Daoy (cell line): ENCODE data around the gene NDUFS2. TPM values are rescaled to one million over a fixed set of nuclear protein-coding genes. Genes with fewer than 3 reads are reported as not detected.
A peak's percentile ranks its signal among the peaks of the same experiment; 100 is the strongest.

ENCODE experiments used
- DNase-seq: peaks from one replicate; pipeline ENCODE4 v3.0.0-alpha.2; 2015; ENCODE audit warnings: low read depth
- total RNA-seq: library from RNA; depleted of rRNA; stranded (reverse); fragments of >200 nt; shearing (Covaris generic); gene quantifications from 2 replicates; pipeline ENCODE4 v1.2.3, GENCODE V29; 2014

The NDUFS2 gene
- total RNA-seq, 1 experiment from 2014 or later: 157 TPM

DNA sequence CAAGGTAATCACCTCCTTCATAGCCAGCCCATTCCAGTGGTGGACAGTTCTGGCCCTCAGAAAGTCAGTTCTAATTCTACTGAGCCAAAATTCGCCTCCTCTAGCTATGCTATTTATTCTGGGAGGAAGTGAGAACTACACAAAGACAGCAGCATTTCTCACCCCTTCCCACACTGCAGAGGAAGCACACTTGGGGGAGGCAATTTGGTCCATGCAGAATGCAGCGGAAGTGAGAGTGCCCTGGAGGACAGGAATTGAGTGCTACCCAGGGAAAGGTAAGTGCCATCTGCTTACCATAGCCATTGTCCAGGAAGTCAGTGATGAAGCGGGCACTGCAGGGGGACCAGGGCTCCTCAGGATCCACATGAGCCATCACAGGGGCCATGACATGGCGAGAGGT lies 7.0 kb upstream of the NDUFS2 start:
- no peak for DNase-seq

- no peak for DNase-seq
These were observed 6.1 kb upstream of the NDUFS2 start for GRCh38 chr1:161196111-161196510.

DNA sequence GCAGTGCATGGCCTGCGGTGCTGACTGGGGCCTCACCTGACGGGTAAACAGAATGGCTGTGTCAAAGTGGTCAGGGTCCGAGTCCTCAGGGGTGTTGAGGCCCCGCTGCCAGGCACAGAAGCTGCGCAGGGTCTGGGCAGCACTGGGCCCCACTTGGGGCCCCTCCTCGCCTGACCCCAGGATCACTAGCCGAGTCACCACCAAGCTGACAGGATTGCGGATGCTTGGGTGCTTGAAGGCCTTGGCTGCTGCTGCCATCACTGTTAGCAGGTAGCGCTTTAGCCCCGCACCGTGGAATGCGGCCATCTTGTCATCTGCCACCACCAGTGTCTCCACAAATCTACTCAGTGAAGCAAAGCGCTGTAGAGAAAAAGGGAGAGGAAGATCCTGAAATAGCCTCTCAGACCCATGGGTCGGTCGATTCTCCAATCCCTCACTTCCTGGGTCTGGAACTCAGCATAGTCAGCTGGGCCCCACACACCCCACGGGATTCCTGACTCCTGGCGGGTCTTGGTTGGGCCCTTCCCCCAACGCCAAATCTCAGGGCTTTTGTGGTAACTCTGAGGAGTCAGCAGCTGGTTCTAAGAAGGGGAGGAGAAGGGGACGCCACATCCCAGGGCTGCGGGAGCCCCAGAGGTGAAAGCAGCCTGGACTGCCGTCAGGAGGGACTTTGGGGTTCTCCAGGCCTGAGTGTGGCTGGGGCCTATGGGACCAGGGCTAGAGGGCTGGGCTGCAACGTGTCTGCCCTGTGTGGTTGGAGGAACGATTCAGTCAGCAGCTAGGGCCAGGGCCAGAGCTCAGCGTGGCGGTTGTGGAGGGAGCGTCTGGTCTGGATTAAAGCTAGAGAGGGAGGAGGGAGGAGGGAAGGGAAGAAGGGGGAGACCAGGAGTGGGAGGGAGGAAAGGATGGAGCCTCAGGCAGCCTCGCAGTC lies 5.4 kb upstream of the NDUFS2 start:
- DNase-seq: no peak

GRCh38 chr1:161197560-161198193 lies 4.5 kb upstream of the NDUFS2 start:
- no peak for DNase-seq

DNA sequence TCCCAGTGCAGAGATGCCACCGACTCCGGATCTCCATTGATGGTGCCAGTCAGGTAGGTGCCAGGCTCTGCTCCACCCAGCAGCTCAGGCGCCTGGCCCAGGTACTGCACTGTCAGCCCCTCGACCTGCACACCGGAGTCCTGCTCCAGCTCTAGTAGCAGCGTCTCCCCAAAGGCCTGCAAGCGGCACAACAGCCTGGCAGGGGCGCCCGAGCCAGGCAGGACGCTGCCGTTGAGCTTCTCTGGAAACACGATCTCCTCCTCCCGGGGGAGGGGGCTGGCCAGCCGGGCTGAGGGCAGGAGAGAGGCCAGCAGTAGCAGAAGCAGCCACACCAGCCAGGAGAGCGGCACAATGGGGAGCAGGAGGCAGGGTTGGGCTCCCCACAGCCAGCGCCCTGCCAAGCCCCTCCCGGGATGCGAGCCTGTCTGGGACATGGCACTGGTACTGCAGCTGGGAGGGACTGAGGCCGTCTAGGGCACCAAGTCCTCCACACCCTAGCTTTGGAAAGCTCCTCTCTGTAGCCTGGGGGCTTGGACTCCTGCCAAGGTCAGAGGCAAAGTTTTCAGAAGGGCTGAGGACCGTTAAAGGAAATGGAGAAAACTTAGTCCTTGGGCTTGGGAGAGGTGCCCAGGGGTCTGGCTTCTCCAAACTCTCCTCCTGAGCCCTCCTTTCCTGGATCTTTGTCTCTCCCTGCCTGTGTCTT lies 3.8 kb upstream of the NDUFS2 start:
- DNase-seq: peak; percentile 51

GRCh38 chr1:161198897-161199431 lies 3.2 kb upstream of the NDUFS2 start, which contains the start of gene ADAMTS4:
Gene ADAMTS4 (minus strand): TSS chr1:161199054. CDS start chr1:161198627, 427 bp downstream.
- peak; percentile 74 for DNase-seq

- DNase-seq: no peak
These were observed 2.5 kb upstream of the NDUFS2 start for GRCh38 chr1:161199506-161200139.

DNA sequence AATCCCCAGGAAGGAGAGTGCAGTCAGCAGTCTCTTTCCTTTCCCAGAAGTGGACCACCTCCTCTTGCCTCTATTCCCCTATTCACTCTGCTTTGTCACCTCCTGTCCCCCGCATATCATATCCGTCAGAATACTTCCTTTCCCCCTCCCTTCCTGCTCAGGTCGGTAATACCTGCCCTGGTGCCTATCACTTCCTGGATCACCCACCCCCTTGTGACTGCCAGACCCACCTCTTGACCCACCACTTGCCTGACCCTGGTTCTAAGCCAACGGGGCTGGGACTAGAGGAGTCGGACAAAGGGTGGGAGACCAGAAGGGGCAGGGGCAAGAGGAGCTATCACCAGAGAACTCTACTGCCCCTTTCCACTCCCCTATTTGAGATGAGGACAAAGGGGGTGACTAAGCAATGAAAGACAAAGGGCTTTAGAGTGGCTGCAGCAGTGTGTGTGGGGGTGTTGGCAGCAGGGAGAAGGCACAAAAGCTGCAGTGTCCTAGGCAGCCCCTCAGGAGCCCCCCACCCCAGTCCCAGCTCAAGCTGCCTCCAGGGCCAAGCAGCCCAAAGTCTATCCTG lies 1.7 kb upstream of the NDUFS2 start:
- no peak for DNase-seq

DNA sequence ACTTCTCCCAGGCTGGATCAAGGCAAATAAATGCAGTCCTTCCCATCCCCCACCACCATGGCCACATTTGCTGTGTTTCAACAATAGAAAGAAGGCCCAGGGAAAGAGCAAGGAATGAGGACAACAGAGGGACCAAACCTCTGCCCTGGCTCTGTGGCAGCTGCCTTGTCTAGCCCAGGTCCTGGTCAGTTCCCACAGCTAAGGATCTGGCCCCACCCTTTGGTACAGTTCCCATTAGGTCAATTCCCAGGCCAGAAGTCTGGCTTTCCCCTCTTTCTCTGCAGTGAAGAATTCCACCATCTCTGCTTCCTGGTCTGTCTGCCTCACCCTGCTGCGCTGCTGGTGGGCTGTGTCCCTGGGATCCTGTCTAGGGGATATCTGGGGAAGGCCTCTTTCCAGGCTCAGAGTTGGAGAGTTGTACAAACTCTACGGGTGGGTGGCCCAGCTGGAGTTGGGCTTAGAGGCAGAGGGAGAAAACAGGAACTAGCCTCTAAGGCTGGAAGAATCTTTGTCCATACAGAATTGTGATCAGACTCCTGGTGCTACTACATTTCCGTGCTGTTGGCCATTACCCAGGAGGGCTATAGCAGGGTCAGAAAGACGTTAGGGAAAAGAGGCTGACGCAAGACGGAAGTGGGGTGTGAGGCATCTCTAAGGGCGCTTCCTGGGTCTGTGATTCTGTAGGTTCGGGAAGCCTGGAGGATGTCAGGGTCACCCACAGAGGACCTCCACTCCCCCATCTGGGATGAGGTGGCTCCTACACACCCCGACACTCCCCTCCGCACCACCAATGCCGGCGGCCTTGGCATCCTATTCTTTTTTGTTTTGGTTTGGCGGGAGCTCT lies 953 bp upstream of the NDUFS2 start:
- DNase-seq: peak; percentile 81

DNA sequence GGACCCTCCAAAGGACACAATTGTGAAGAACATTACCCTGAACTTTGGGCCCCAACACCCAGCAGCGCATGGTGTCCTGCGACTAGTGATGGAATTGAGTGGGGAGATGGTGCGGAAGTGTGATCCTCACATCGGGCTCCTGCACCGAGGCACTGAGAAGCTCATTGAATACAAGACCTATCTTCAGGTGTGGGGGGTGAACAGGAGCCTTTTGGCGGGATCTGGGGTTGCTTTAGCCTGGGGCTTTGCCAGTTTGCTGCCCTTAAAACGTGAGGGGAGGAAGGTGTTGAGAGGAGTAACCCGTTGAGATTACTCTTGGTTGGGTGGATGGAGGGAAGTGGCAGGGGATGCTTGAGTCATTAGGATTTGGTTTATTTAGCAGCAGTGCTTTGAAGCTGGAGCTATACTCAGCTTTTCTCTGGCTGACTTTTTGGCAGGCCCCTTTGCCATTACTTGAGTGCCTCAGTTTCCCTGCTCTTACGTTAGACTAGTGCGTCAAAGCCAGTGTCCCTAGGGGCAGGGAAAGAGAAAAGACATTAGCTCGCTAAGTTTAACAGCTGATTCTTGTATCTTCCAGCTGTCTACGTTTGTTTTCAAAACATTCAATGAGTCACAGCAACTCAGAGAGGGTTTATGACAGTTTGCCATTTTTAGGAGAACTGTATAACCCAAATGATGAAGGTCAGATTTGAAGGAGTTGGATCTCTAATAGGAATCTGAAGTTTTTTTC lies 4.4 kb downstream of the NDUFS2 start:
- no peak for DNase-seq

GRCh38 chr1:161207173-161207572 lies 5.0 kb downstream of the NDUFS2 start:
- DNase-seq: no peak

DNA sequence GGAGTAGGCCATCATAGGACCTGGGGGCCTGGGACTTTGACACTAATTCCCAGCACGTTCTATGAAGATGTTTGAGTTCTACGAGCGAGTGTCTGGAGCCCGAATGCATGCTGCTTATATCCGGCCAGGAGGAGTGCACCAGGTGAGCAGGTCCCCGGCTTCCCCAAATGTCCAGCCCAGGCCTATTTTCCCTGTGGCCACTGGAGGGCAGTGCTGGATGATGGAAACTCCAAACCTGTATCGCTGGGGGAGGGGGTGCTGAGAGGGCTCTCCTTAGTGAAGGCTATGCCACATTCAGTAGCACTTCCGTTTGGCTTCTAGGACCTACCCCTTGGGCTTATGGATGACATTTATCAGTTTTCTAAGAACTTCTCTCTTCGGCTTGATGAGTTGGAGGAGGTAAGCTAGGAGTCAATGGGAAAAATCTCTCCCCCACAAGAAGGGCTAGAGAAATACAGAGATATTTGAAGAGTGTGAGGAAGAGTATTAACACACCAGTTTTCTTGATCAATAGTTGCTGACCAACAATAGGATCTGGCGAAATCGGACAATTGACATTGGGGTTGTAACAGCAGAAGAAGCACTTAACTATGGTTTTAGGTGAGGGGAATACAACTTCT lies 7.7 kb downstream of the NDUFS2 start:
- DNase-seq: peak; percentile 67

DNA sequence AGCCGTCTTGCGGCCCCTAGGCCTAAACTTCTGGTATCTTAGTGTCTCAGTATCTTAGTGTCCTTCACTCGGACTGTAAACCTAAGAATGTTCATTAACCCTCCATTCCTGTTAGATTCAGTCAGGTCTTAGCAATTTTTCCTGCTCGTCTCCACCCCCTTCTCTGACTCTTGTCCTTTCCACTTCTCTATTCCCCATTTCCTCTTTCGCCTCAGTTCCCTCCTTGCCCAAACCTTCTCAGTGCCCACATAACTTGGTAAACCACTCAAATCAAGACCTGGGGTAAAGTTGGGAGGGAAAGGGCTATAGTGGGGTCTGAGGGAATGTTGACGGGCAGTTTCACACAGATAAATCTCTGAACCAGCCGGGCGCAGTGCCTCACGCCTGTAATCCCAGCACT lies 12.2 kb downstream of the NDUFS2 start:
- no peak for DNase-seq

DNA sequence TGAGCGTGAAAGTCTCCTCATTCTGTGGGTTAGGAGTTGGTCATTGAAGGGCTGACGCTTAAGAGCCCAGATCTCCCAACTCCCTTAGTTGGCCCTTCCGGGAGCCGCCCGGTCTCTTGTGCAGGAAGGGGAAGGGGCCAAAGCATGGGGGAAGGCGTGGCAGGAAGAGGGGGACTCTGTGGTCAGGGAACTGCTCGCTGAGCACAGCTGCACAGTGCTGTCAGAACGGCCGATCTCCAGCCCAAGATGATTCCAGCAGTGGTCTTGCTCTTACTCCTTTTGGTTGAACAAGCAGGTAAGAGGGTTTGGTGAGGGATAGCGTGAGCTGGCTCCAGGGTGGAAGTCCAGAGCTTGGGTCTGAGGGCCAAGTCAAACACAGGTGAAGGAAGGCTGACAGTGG lies 12.9 kb downstream of the NDUFS2 start, which contains the start of gene FCER1G:
FCER1G (plus strand) TSS at position 220 of the 400 bp plus-strand sequence; CDS start at position 247, 27 bp downstream.
- no peak for DNase-seq

- peak; percentile 50 for DNase-seq
These were observed 15.0 kb downstream of the NDUFS2 start for GRCh38 chr1:161216945-161217712.

DNA sequence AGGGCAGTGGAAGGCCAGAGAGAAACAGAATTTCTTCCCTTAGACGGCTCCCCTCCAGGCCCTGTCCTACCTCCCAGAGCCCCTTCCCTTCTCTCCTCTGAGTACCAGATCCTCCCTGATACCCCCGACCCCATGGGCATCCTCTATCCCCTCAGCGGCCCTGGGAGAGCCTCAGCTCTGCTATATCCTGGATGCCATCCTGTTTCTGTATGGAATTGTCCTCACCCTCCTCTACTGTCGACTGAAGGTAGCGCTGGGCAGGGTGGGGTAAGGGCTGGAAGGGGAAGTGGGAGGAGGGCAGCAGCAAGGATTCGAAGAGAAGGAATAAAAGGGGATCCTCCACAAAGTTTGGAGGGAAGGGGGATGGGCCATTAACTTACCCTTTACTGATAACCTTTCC lies 15.7 kb downstream of the NDUFS2 start:
- no peak for DNase-seq

GRCh38 chr1:161218301-161219077 lies 16.3 kb downstream of the NDUFS2 start:
- DNase-seq: no peak
